Stimulated activated naive CD8-positive, alpha-beta T cell treated with anti-CD3 and anti-CD28 coated beads, Interleukin-15, Interleukin-2, amounts not matched to agents 100 ng/mL and 50 ng/mL, for 24 hours (primary cell): ENCODE data around the gene GALNT18.

Experiments
- H3K27ac Mint-ChIP-seq: one replicate; pipeline ENCODE4 v1.8.0; 2021; ENCODE audit warnings: mild to moderate bottlenecking, mixed read lengths
- H3K27me3 Mint-ChIP-seq: one replicate; pipeline ENCODE4 v1.8.0; 2021; ENCODE audit warnings: mixed read lengths
- H3K36me3 Mint-ChIP-seq: one replicate; pipeline ENCODE4 v1.8.0; 2021; ENCODE audit warnings: low read depth, mixed read lengths
- H3K4me1 Mint-ChIP-seq: one replicate; pipeline ENCODE4 v1.8.0; 2021; ENCODE audit warnings: low read depth, mixed read lengths
- H3K4me3 Mint-ChIP-seq: one replicate; pipeline ENCODE4 v1.8.0; 2021; ENCODE audit warnings: mild to moderate bottlenecking, mixed read lengths
- H3K9me3 Mint-ChIP-seq: one replicate; pipeline ENCODE4 v1.8.0; 2021; ENCODE audit warnings: mixed read lengths

GALNT18 gene

GRCh38 chr11:11524436-11525061, 97.3 kb downstream of the GALNT18 start:
- H3K4me1 Mint-ChIP-seq, result no peaks in the 10 kb centered on the region
- no peak overlapping the region for H3K4me3 Mint-ChIP-seq
- no peaks in the 10 kb centered on the region for H3K27me3 Mint-ChIP-seq
- H3K27ac Mint-ChIP-seq, result no peak overlapping the region
- H3K36me3 Mint-ChIP-seq, result no peaks in the 10 kb centered on the region
- no peaks in the 10 kb centered on the region for H3K9me3 Mint-ChIP-seq

- no peak overlapping the region for H3K4me3 Mint-ChIP-seq
- no peaks in the 10 kb centered on the region for H3K4me1 Mint-ChIP-seq
- H3K27ac Mint-ChIP-seq, result peak overlapping the region; percentile 8
- H3K9me3 Mint-ChIP-seq, result no peaks in the 10 kb centered on the region
- no peaks in the 10 kb centered on the region for H3K27me3 Mint-ChIP-seq
- H3K36me3 Mint-ChIP-seq, result no peaks in the 10 kb centered on the region
These were observed 99.2 kb downstream of the GALNT18 start for GRCh38 chr11:11522591-11522990.

- H3K9me3 Mint-ChIP-seq, result no peaks in the 10 kb centered on the region
- no peak overlapping the region for H3K4me3 Mint-ChIP-seq
- no peaks in the 10 kb centered on the region for H3K4me1 Mint-ChIP-seq
- no peak overlapping the region for H3K27ac Mint-ChIP-seq
- no peaks in the 10 kb centered on the region for H3K27me3 Mint-ChIP-seq
- no peaks in the 10 kb centered on the region for H3K36me3 Mint-ChIP-seq
These were observed 100.4 kb downstream of the GALNT18 start for GRCh38 chr11:11521306-11522002.

- no peaks in the 10 kb centered on the region for H3K4me1 Mint-ChIP-seq
- no peaks in the 10 kb centered on the region for H3K9me3 Mint-ChIP-seq
- no peaks in the 10 kb centered on the region for H3K27me3 Mint-ChIP-seq
- no peaks in the 10 kb centered on the region for H3K36me3 Mint-ChIP-seq
- no peak overlapping the region for H3K27ac Mint-ChIP-seq
- H3K4me3 Mint-ChIP-seq, result no peak overlapping the region
These were observed 101.4 kb downstream of the GALNT18 start for GRCh38 chr11:11520231-11521015.

GRCh38 chr11:11519184-11519583, 102.6 kb downstream of the GALNT18 start:
- no peaks in the 10 kb centered on the region for H3K9me3 Mint-ChIP-seq
- H3K27ac Mint-ChIP-seq, result no peak overlapping the region
- no peaks in the 10 kb centered on the region for H3K27me3 Mint-ChIP-seq
- no peak overlapping the region for H3K4me3 Mint-ChIP-seq
- no peaks in the 10 kb centered on the region for H3K36me3 Mint-ChIP-seq
- no peaks in the 10 kb centered on the region for H3K4me1 Mint-ChIP-seq

- no peaks in the 10 kb centered on the region for H3K36me3 Mint-ChIP-seq
- H3K4me3 Mint-ChIP-seq, result no peak overlapping the region
- H3K27me3 Mint-ChIP-seq, result no peaks in the 10 kb centered on the region
- H3K27ac Mint-ChIP-seq, result no peak overlapping the region
- no peaks in the 10 kb centered on the region for H3K4me1 Mint-ChIP-seq
- no peaks in the 10 kb centered on the region for H3K9me3 Mint-ChIP-seq
These were observed 107.6 kb downstream of the GALNT18 start for GRCh38 chr11:11514246-11514645.

- H3K27ac Mint-ChIP-seq, result no peak overlapping the region
These were observed 108.4 kb downstream of the GALNT18 start for GRCh38 chr11:11513422-11513821.

GRCh38 chr11:11512929-11513328, 108.9 kb downstream of the GALNT18 start:
- Mint-ChIP-seq H3K4me3 (no peak overlapping the region), H3K27ac (no peak overlapping the region), H3K27me3 (peaks cover 2% of the 10 kb centered on the region), H3K9me3 (no peaks in the 10 kb centered on the region), H3K36me3 (no peaks in the 10 kb centered on the region), H3K4me1 (no peaks in the 10 kb centered on the region)

More at GRCh38 chr11:11513422-11513821, 108.4 kb downstream of the GALNT18 start:
- no peaks in the 10 kb centered on the region for H3K4me1 Mint-ChIP-seq
- no peaks in the 10 kb centered on the region for H3K27me3 Mint-ChIP-seq
- H3K36me3 Mint-ChIP-seq, result no peaks in the 10 kb centered on the region
- no peak overlapping the region for H3K4me3 Mint-ChIP-seq
- H3K9me3 Mint-ChIP-seq, result no peaks in the 10 kb centered on the region

GRCh38 chr11:11512502-11512901, 109.3 kb downstream of the GALNT18 start:
- Mint-ChIP-seq H3K27me3 (peaks cover 4% of the 10 kb centered on the region), H3K36me3 (no peaks in the 10 kb centered on the region), H3K27ac (no peak overlapping the region), H3K9me3 (no peaks in the 10 kb centered on the region), H3K4me3 (no peak overlapping the region), H3K4me1 (no peaks in the 10 kb centered on the region)

GRCh38 chr11:11512090-11512489, 109.7 kb downstream of the GALNT18 start:
- no peak overlapping the region for H3K4me3 Mint-ChIP-seq
- H3K27me3 Mint-ChIP-seq, result peaks cover 4% of the 10 kb centered on the region
- H3K36me3 Mint-ChIP-seq, result no peaks in the 10 kb centered on the region
- no peaks in the 10 kb centered on the region for H3K9me3 Mint-ChIP-seq
- no peaks in the 10 kb centered on the region for H3K4me1 Mint-ChIP-seq
- no peak overlapping the region for H3K27ac Mint-ChIP-seq

- Mint-ChIP-seq H3K9me3 (no peaks in the 10 kb centered on the region), H3K36me3 (no peaks in the 10 kb centered on the region), H3K4me1 (no peaks in the 10 kb centered on the region), H3K27me3 (peaks cover 4% of the 10 kb centered on the region), H3K4me3 (no peak overlapping the region), H3K27ac (no peak overlapping the region)
These were observed 110.9 kb downstream of the GALNT18 start for GRCh38 chr11:11510939-11511338.

GRCh38 chr11:11505692-11506091, 116.1 kb downstream of the GALNT18 start:
- Mint-ChIP-seq H3K36me3 (no peaks in the 10 kb centered on the region), H3K9me3 (no peaks in the 10 kb centered on the region), H3K4me3 (no peak overlapping the region), H3K4me1 (no peaks in the 10 kb centered on the region), H3K27me3 (peaks cover 11% of the 10 kb centered on the region), H3K27ac (no peak overlapping the region)

- Mint-ChIP-seq H3K9me3 (no peaks in the 10 kb centered on the region), H3K36me3 (no peaks in the 10 kb centered on the region), H3K27ac (no peak overlapping the region), H3K27me3 (peaks cover 11% of the 10 kb centered on the region), H3K4me3 (no peak overlapping the region), H3K4me1 (no peaks in the 10 kb centered on the region)
These were observed 116.6 kb downstream of the GALNT18 start for GRCh38 chr11:11505190-11505589.

- Mint-ChIP-seq H3K9me3 (no peaks in the 10 kb centered on the region), H3K36me3 (no peaks in the 10 kb centered on the region), H3K27ac (no peak overlapping the region), H3K4me1 (no peaks in the 10 kb centered on the region), H3K4me3 (no peak overlapping the region), H3K27me3 (peaks cover 11% of the 10 kb centered on the region)
These were observed 117.7 kb downstream of the GALNT18 start for GRCh38 chr11:11504071-11504470.

GRCh38 chr11:11502263-11502861, 119.4 kb downstream of the GALNT18 start:
- Mint-ChIP-seq H3K9me3 (no peaks in the 10 kb centered on the region), H3K36me3 (no peaks in the 10 kb centered on the region), H3K27ac (no peak overlapping the region), H3K4me1 (no peaks in the 10 kb centered on the region), H3K4me3 (no peak overlapping the region), H3K27me3 (peaks cover 7% of the 10 kb centered on the region)
